RWPE2 (cell line): ENCODE measurements around the gene GLCE.

Experiments
- ATAC-seq: fragments of 200-7000 bp; cut with Tn5 transposase; 3 replicates; pipeline ENCODE4 v1.9.1; 2021; ENCODE audit warnings: low read depth
- DNase-seq: peaks from one replicate; pipeline ENCODE4 v3.0.0-alpha.2; 2020; ENCODE audit warnings: low spot score
- H3K27ac ChIP-seq: fragments of 450-650 bp; 2 replicates; pipeline ENCODE4 v1.5.1; 2017; ENCODE audit warnings: mild to moderate bottlenecking; ENCODE audit not compliant: poor library complexity, severe bottlenecking
- H3K27me3 ChIP-seq: fragments of 250-450 bp; sonication (Bioruptor Pico); 2 replicates; pipeline ENCODE4 v1.5.1; 2021; ENCODE audit warnings: mild to moderate bottlenecking, moderate library complexity; ENCODE audit not compliant: insufficient read depth, poor library complexity, severe bottlenecking
- H3K36me3 ChIP-seq: fragments of 250-450 bp; sonication (Bioruptor Pico); 2 replicates; pipeline ENCODE4 v1.5.1; 2020; ENCODE audit warnings: low read depth, mild to moderate bottlenecking, moderate library complexity
- H3K4me1 ChIP-seq: fragments of 250-450 bp; sonication (Bioruptor Pico); 2 replicates; pipeline ENCODE4 v1.5.1; 2021; ENCODE audit warnings: mild to moderate bottlenecking, moderate library complexity; ENCODE audit not compliant: insufficient read depth, poor library complexity, severe bottlenecking
- H3K4me3 ChIP-seq: fragments of 250-450 bp; sonication (Bioruptor Pico); 2 replicates; pipeline ENCODE4 v1.5.1; 2021; ENCODE audit warnings: mild to moderate bottlenecking, moderate library complexity; ENCODE audit not compliant: severe bottlenecking
- H3K9me3 ChIP-seq: fragments of 250-450 bp; sonication (Bioruptor Pico); 2 replicates; pipeline ENCODE4 v1.5.1; 2021; ENCODE audit warnings: mild to moderate bottlenecking, moderate library complexity; ENCODE audit not compliant: severe bottlenecking
- TF ChIP-seq, protein P1 (sequence below): fragments of 450-650 bp; IDR thresholded peaks from one replicate; pipeline ENCODE4 v1.5.1; 2017; ENCODE audit warnings: mild to moderate bottlenecking, moderate library complexity; ENCODE audit not compliant: poor library complexity, severe bottlenecking

Gene GLCE

DNA sequence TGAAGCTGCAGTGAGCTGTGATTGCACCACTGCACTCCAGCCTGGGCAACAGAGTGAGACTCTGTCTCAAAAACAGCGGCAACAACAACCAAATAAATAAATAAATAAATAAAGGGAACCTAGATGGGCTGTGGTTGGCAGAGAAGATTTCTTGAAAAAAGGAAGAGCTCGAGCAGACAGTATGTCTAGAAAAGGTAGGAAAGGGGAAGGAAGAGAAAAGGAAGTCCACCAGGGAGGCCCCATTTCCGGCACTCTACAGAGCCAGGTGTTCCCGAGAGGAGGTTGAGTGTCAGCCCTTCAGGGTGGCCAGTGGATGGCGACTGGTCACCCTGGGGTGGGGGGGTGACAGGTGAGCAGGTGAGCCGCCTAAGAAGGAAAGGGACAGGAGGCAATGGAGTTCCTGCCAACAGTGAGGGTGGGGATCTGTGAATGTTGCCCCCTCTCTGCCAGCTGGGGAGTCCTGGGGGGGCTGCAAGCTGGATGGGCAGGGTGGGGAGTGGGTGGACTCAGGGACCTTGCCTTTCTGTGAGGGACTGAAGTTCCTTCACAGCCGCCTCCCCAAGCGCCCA is 153.1 kb downstream of the GLCE start:
- Histone ChIP-seq H3K9me3 (no peaks in the 10 kb centered on the region), H3K4me1 (no peaks in the 10 kb centered on the region), H3K27me3 (no peaks in the 10 kb centered on the region), H3K4me3 (no peak overlapping the region), H3K36me3 (no peaks in the 10 kb centered on the region), H3K27ac (no peak overlapping the region)
- TF ChIP-seq, protein P1, sequence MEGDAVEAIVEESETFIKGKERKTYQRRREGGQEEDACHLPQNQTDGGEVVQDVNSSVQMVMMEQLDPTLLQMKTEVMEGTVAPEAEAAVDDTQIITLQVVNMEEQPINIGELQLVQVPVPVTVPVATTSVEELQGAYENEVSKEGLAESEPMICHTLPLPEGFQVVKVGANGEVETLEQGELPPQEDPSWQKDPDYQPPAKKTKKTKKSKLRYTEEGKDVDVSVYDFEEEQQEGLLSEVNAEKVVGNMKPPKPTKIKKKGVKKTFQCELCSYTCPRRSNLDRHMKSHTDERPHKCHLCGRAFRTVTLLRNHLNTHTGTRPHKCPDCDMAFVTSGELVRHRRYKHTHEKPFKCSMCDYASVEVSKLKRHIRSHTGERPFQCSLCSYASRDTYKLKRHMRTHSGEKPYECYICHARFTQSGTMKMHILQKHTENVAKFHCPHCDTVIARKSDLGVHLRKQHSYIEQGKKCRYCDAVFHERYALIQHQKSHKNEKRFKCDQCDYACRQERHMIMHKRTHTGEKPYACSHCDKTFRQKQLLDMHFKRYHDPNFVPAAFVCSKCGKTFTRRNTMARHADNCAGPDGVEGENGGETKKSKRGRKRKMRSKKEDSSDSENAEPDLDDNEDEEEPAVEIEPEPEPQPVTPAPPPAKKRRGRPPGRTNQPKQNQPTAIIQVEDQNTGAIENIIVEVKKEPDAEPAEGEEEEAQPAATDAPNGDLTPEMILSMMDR = no peak
- peak; percentile 64 for DNase-seq
- ATAC-seq = no peak

DNA sequence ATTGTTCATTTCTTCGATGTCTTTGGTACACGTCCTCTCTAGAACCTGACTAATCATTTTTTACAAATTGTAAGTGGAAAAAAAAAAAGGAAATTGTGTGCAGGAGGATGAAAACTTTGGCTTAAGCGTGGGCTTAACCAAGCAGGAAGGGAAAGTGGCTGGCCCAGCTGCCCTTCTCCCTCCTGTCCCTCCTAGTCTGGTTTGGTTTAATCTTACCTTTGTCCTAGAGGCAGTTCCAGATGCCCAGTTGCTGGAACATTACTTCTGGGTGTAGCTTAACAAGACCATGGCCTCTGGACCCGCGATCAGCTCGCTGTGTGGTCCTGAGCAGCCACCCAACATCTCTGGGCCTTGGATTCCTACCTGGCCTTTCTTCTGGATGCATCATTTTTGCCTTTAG is 153.7 kb downstream of the GLCE start:
- TF ChIP-seq, protein P1 = no peak
- ATAC-seq (no peak), DNase-seq (peak; percentile 39)
- H3K4me1 ChIP-seq = no peaks in the 10 kb centered on the region
- no peaks in the 10 kb centered on the region for H3K9me3 ChIP-seq
- H3K36me3 ChIP-seq = no peaks in the 10 kb centered on the region
- no peak overlapping the region for H3K4me3 ChIP-seq
- H3K27ac ChIP-seq = no peak overlapping the region
- no peaks in the 10 kb centered on the region for H3K27me3 ChIP-seq

DNA sequence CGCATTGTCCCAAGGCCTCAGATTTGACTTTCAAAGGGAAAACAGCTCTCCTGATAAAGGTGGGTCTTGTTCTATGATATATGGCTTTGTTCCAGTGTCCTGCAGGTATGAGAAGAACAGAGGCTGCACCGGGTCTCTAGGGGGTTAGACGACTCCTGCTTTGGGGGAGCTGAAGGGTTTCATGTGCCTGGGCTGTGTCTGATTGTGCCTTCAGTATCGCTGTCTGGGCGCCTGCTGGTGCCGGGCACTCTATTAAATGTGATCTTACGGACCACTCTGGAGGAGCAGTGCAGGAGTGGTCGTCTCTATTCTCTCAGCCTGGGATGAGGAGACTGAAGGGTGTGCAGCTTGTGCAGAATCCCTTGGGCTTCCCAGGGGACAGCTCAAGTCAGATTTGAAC is 154.3 kb downstream of the GLCE start:
- H3K4me3 ChIP-seq = no peak overlapping the region
- TF ChIP-seq, protein P1 = no peak
- no peaks in the 10 kb centered on the region for H3K9me3 ChIP-seq
- ATAC-seq (no peak), DNase-seq (peak; percentile 29)
- no peaks in the 10 kb centered on the region for H3K36me3 ChIP-seq
- no peak overlapping the region for H3K27ac ChIP-seq
- no peaks in the 10 kb centered on the region for H3K27me3 ChIP-seq
- H3K4me1 ChIP-seq = no peaks in the 10 kb centered on the region

DNA sequence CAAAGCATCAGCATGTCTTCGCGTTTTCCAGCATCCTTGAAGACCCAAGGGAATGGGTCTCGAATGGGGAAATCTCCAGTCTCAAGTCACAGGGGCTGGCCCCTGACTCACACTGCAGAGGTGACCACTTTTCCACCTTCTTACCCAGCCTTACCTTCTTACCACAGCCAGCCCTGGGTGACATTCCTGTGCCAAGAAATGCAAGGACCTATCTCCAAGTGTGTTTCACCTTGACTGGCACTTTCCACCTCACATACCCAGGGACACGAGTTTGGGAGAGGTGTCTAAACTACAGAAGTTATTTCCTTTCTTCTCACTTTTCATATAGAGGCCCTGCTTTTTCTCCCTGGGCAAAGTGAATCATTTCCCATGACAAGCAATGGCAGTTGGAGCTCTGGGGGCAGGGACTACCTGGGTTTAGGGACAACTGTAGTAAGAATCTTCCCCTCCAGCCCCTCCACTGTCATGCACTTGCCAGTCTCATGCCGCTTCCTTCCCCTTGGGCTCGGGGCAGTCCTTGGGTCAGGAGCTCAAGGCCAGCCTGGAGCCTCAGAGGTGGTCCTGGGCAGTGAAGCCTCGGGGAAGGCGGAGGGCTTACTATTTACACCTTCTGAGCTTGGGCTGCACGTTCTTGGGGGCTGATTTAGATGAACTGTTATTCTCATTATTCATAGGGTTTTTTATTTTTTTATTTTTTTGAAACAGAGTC is 155.1 kb downstream of the GLCE start:
- H3K36me3 ChIP-seq = no peaks in the 10 kb centered on the region
- H3K4me3 ChIP-seq = no peak overlapping the region
- H3K27me3 ChIP-seq = no peaks in the 10 kb centered on the region
- TF ChIP-seq, protein P1 = no peak
- no peak overlapping the region for H3K27ac ChIP-seq
- DNase-seq (peak; percentile 51), ATAC-seq (no peak)
- no peaks in the 10 kb centered on the region for H3K4me1 ChIP-seq
- no peaks in the 10 kb centered on the region for H3K9me3 ChIP-seq

DNA sequence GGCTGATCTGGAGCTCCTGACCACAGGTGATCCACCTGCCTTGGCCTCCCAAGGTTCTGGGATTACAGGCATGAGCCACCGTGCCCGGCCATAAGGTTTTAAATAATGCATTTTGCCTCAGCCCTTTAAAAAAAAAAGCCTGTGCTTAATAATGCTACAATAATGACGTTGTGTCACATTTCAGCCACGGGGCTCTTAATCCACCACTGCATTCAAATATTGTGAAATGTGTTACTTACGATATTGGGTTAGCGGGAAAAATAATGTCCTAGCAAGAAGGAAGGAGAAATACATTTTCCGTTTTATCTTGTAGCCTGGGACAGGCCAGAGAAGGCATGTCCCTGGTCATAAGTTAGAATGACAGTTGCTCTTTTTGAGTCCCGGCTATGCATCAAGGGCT is 155.9 kb downstream of the GLCE start:
- DNase-seq (no peak), ATAC-seq (no peak)
- Histone ChIP-seq H3K4me3 (no peak overlapping the region), H3K27me3 (no peaks in the 10 kb centered on the region), H3K4me1 (no peaks in the 10 kb centered on the region), H3K27ac (no peak overlapping the region), H3K9me3 (no peaks in the 10 kb centered on the region), H3K36me3 (no peaks in the 10 kb centered on the region)
- TF ChIP-seq, protein P1 = no peak
